Natural killer cell (primary cell): ENCODE measurements around the gene MYOF. TPM values are rescaled to one million over a fixed set of nuclear protein-coding genes. Genes with fewer than 3 reads are reported as not detected.

Source experiments
- ATAC-seq, 3 donors: fragments of 150-1000 bp in 2 of 3; fragments of 200-7000 bp in 1 of 3; cut with Tn5 transposase; 1 replicate in 1 of 3; 2 replicates in 2 of 3; pipeline ENCODE4 v1.10.0; 2021; ENCODE audit warnings: mild to moderate bottlenecking in 2 of 3, moderate library complexity in 2 of 3
- DNase-seq, 2 donors: peaks; one replicate each; pipeline versions ENCODE4 v3.0.0 to v3.0.0-alpha.2; 2013 to 2021; ENCODE audit warnings: mixed read lengths in 1 of 2
- H3K27ac ChIP-seq: one replicate; pipeline ENCODE4 v1.5.1; 2013; ENCODE audit warnings: mild to moderate bottlenecking, low read length
- H3K27me3 ChIP-seq: one replicate; pipeline ENCODE4 v1.6.1; 2013; ENCODE audit warnings: low read length; ENCODE audit not compliant: control insufficient read depth, insufficient read depth
- H3K36me3 ChIP-seq: one replicate; pipeline ENCODE4 v1.6.1; 2013; ENCODE audit warnings: low read length; ENCODE audit not compliant: control insufficient read depth, insufficient read depth
- H3K4me1 ChIP-seq: one replicate; pipeline ENCODE4 v1.6.1; 2013; ENCODE audit warnings: low read length; ENCODE audit not compliant: control insufficient read depth, insufficient read depth
- H3K4me3 ChIP-seq: one replicate; pipeline ENCODE4 v1.5.1; 2013; ENCODE audit warnings: low read length
- H3K9me3 ChIP-seq: one replicate; pipeline ENCODE4 v1.6.1; 2013; ENCODE audit warnings: low read length; ENCODE audit not compliant: control insufficient read depth, insufficient read depth
- H3K27ac Mint-ChIP-seq, 2 donors: one replicate each; pipeline ENCODE4 v1.8.0; 2022; ENCODE audit warnings: mild to moderate bottlenecking in 2 of 2, mixed read lengths in 2 of 2, moderate library complexity in 1 of 2
- H3K27me3 Mint-ChIP-seq, 2 donors: one replicate each; pipeline ENCODE4 v1.8.0; 2022; ENCODE audit warnings: low read depth in 2 of 2, mixed read lengths in 2 of 2
- H3K36me3 Mint-ChIP-seq: one replicate; pipeline ENCODE4 v1.8.0; 2022; ENCODE audit warnings: mixed read lengths
- H3K4me1 Mint-ChIP-seq, 2 donors: one replicate each; pipeline ENCODE4 v1.8.0; 2022; ENCODE audit warnings: mixed read lengths in 2 of 2
- H3K4me3 Mint-ChIP-seq: one replicate; pipeline ENCODE4 v1.8.0; 2022; ENCODE audit warnings: mild to moderate bottlenecking, moderate library complexity, mixed read lengths
- H3K9me3 Mint-ChIP-seq, 2 donors: one replicate each; pipeline ENCODE4 v1.8.0; 2022; ENCODE audit warnings: mixed read lengths in 2 of 2
- CTCF ChIP-seq: fragments of 200-600 bp; IDR thresholded peaks from one replicate; pipeline ENCODE4 v1.8.0; 2022; ENCODE audit warnings: antibody characterized with exemption
- WGBS: methylation state at CpG from one replicate; pipeline ENCODE4 v1.1.7; 2013; ENCODE audit warnings: missing lambda C conversion rate; ENCODE audit not compliant: insufficient coverage; 5-methylcytosine and 5-hydroxymethylcytosine counted together
- intact Hi-C: fragments of 100-400 bp; cut with micrococcal nuclease; formaldehyde crosslinking; loops from one replicate; pipeline ENCODE4 v1.14.2; 2022
- total RNA-seq, 4 donors: library from RNA; stranded (reverse); fragments of 120-200 nt in 1 of 4; gene quantifications; one replicate each; pipeline versions ENCODE4 v1.2.3 to v1.2.4, GENCODE V29; 2013 to 2022

MYOF gene
- total RNA-seq, 3 donors from 2014 or later (not counting 1 experiment from before 2014, with no cell fraction given), result 2.0 to 9.7 (median 2.9) TPM

GRCh38 chr10:93300981-93301380 is 181.2 kb downstream of the MYOF start:
- Histone ChIP-seq H3K4me1 (no peaks in the 10 kb centered on the region), H3K4me3 (no peak overlapping the region), H3K27ac (no peak overlapping the region), H3K27me3 (no peaks in the 10 kb centered on the region), H3K9me3 (no peaks in the 10 kb centered on the region), H3K36me3 (no peaks in the 10 kb centered on the region)
- Mint-ChIP-seq H3K27me3 (no peaks in the 10 kb centered on the region), H3K4me3 (no peak overlapping the region), H3K27ac (no peak overlapping the region), H3K4me1 (no peaks in the 10 kb centered on the region), H3K9me3 (no peaks in the 10 kb centered on the region), H3K36me3 (no peaks in the 10 kb centered on the region)
- no peak for TF ChIP-seq CTCF
- intact Hi-C loops, result no loop called here
- DNase-seq, result no peak
- ATAC-seq, result no peak
- 100% methylated on average over 2 of the region's 5 CpGs for WGBS

- no peaks in the 10 kb centered on the region for H3K27me3 Mint-ChIP-seq
Measured at GRCh38 chr10:93300288-93300917, 181.7 kb downstream of the MYOF start.

GRCh38 chr10:93299606-93300287 is 182.4 kb downstream of the MYOF start:
- no peak overlapping the region for H3K4me3 Mint-ChIP-seq
- H3K36me3 Mint-ChIP-seq, result no peaks in the 10 kb centered on the region
- no peaks in the 10 kb centered on the region for H3K9me3 Mint-ChIP-seq
- Histone ChIP-seq H3K9me3 (no peaks in the 10 kb centered on the region), H3K27me3 (no peaks in the 10 kb centered on the region), H3K4me1 (no peaks in the 10 kb centered on the region), H3K27ac (no peak overlapping the region), H3K36me3 (no peaks in the 10 kb centered on the region), H3K4me3 (no peak overlapping the region)
- no peaks in the 10 kb centered on the region for H3K4me1 Mint-ChIP-seq
- no peak for TF ChIP-seq CTCF
- 88% methylated on average over 18 of the region's 18 CpGs for WGBS
- intact Hi-C loops, result no loop called here
- ATAC-seq, result no peak
- H3K27ac Mint-ChIP-seq, result no peak overlapping the region
- DNase-seq, result no peak
- no peaks in the 10 kb centered on the region for H3K27me3 Mint-ChIP-seq

More at GRCh38 chr10:93300288-93300917, 181.7 kb downstream of the MYOF start:
- no peak for ATAC-seq
- TF ChIP-seq CTCF, result no peak
- Histone ChIP-seq H3K36me3 (no peaks in the 10 kb centered on the region), H3K9me3 (no peaks in the 10 kb centered on the region), H3K4me3 (no peak overlapping the region), H3K27me3 (no peaks in the 10 kb centered on the region), H3K27ac (no peak overlapping the region), H3K4me1 (no peaks in the 10 kb centered on the region)
- Mint-ChIP-seq H3K4me1 (no peaks in the 10 kb centered on the region), H3K27ac (no peak overlapping the region), H3K36me3 (no peaks in the 10 kb centered on the region), H3K4me3 (no peak overlapping the region), H3K9me3 (no peaks in the 10 kb centered on the region)
- DNase-seq, result no peak
- WGBS, result 84% methylated on average over 7 of the region's 7 CpGs
- intact Hi-C loops, result no loop called here
